WTC11 (cell line): ENCODE data around the gene SAP30BP. TPM values are rescaled to one million over a fixed set of nuclear protein-coding genes. Genes with fewer than 3 reads are reported as not detected.

Experiments used
- ATAC-seq: fragments of 200-7000 bp; cut with Tn5 transposase; 2 replicates; pipeline ENCODE4 v1.10.0; 2021; ENCODE audit warnings: mild to moderate bottlenecking, moderate library complexity
- CTCF ChIA-PET: fragments of 300-600 bp; sonication (Branson Sonifier 250); formaldehyde crosslinking; loops from one replicate; lab custom pipeline; 2021; ENCODE audit warnings: antibody characterized with exemption; lab: Charles Lee
- POLR2A ChIA-PET: fragments of 350-600 bp; sonication (Branson Sonifier 250); formaldehyde crosslinking; loops from one replicate; lab custom pipeline; 2021; ENCODE audit warnings: antibody characterized with exemption; lab: Charles Lee
- DNase-seq: peaks from one replicate; pipeline ENCODE4 v3.0.0; 2021; ENCODE audit warnings: low spot score
- H3K27ac Mint-ChIP-seq: 2 replicates; pipeline ENCODE4 v1.8.0; 2021; ENCODE audit warnings: mixed read lengths
- H3K27me3 Mint-ChIP-seq: 2 replicates; pipeline ENCODE4 v1.8.0; 2021; ENCODE audit warnings: low read depth, mild to moderate bottlenecking, moderate library complexity, mixed read lengths
- H3K36me3 Mint-ChIP-seq: 2 replicates; pipeline ENCODE4 v1.8.0; 2021; ENCODE audit warnings: mixed read lengths
- H3K4me1 Mint-ChIP-seq: 2 replicates; pipeline ENCODE4 v1.8.0; 2022; ENCODE audit warnings: mixed read lengths
- H3K4me3 Mint-ChIP-seq: 2 replicates; pipeline ENCODE4 v1.8.0; 2021; ENCODE audit warnings: mild to moderate bottlenecking, moderate library complexity, mixed read lengths
- H3K9me3 Mint-ChIP-seq: 2 replicates; pipeline ENCODE4 v1.8.0; 2021; ENCODE audit warnings: mixed read lengths
- AFF4 ChIP-seq: sonication (generic); formaldehyde crosslinking; IDR thresholded peaks from 2 replicates; pipeline ENCODE4 v1.8.1; 2023; ENCODE audit warnings: mild to moderate bottlenecking, missing genetic modification reagents, borderline replicate concordance
- CDX4 ChIP-seq: fragments of 250-450 bp; sonication (Bioruptor Pico); IDR thresholded peaks from 2 replicates; pipeline ENCODE4 v1.9.0; 2021; ENCODE audit warnings: moderate library complexity, mild to moderate bottlenecking, inconsistent platforms, borderline replicate concordance
- CREB1 ChIP-seq: sonication (generic); formaldehyde crosslinking; IDR thresholded peaks from 2 replicates; pipeline ENCODE4 v1.8.0; 2023; ENCODE audit warnings: mild to moderate bottlenecking, missing genetic modification reagents
- CREM ChIP-seq: sonication (generic); formaldehyde crosslinking; IDR thresholded peaks from 2 replicates; pipeline ENCODE4 v1.8.1; 2022; ENCODE audit warnings: mild to moderate bottlenecking, missing genetic modification reagents, moderate library complexity
- E2F1 ChIP-seq: sonication (generic); formaldehyde crosslinking; IDR thresholded peaks from 2 replicates; pipeline ENCODE4 v1.8.0; 2022; ENCODE audit warnings: mild to moderate bottlenecking, missing genetic modification reagents
- ELF4 ChIP-seq: sonication (generic); formaldehyde crosslinking; IDR thresholded peaks from 2 replicates; pipeline ENCODE4 v1.8.1; 2022; ENCODE audit warnings: low read depth, mild to moderate bottlenecking, moderate library complexity, missing genetic modification reagents
- ESRRA ChIP-seq: sonication (generic); formaldehyde crosslinking; IDR thresholded peaks from 2 replicates; pipeline ENCODE4 v1.8.1; 2022; ENCODE audit warnings: mild to moderate bottlenecking, missing genetic modification reagents, borderline replicate concordance
- FOXJ3 ChIP-seq: sonication (generic); formaldehyde crosslinking; IDR thresholded peaks from 2 replicates; pipeline ENCODE4 v1.9.0; 2021; ENCODE audit warnings: missing genetic modification reagents, mild to moderate bottlenecking, borderline replicate concordance
- FOXK1 ChIP-seq: sonication (generic); formaldehyde crosslinking; IDR thresholded peaks from 2 replicates; pipeline ENCODE4 v1.8.0; 2022; ENCODE audit warnings: mild to moderate bottlenecking, moderate library complexity, missing genetic modification reagents
- FOXP4 ChIP-seq: sonication (generic); formaldehyde crosslinking; IDR thresholded peaks from 2 replicates; pipeline ENCODE4 v1.8.0; 2022; ENCODE audit warnings: mild to moderate bottlenecking, missing genetic modification reagents
- GRHL2 ChIP-seq: fragments of 250-450 bp; sonication (Bioruptor Pico); IDR thresholded peaks from 2 replicates; pipeline ENCODE4 v1.8.0; 2022; ENCODE audit warnings: mild to moderate bottlenecking, moderate library complexity; ENCODE audit not compliant: insufficient replicate concordance, severe bottlenecking
- GTF2I ChIP-seq: fragments of 250-450 bp; sonication (Bioruptor Pico); conservative IDR thresholded peaks from 2 replicates; pipeline ENCODE4 v1.4.0; 2021; ENCODE audit warnings: mild to moderate bottlenecking
- MAX ChIP-seq: sonication (generic); formaldehyde crosslinking; IDR thresholded peaks from 2 replicates; pipeline ENCODE4 v1.8.0; 2022; ENCODE audit warnings: mild to moderate bottlenecking, missing genetic modification reagents
- NR3C1 ChIP-seq: sonication (generic); formaldehyde crosslinking; conservative IDR thresholded peaks from 2 replicates; pipeline ENCODE4 v1.8.1; 2023; ENCODE audit warnings: low read depth, mild to moderate bottlenecking, missing genetic modification reagents
- OVOL2 ChIP-seq: fragments of 250-450 bp; sonication (Bioruptor Pico); IDR thresholded peaks from 2 replicates; pipeline ENCODE4 v1.9.0; 2021; ENCODE audit warnings: mild to moderate bottlenecking, borderline replicate concordance
- PRDM15 ChIP-seq: sonication (generic); formaldehyde crosslinking; IDR thresholded peaks from 2 replicates; pipeline ENCODE4 v1.8.0; 2022; ENCODE audit warnings: missing genetic modification reagents
- SMAD4 ChIP-seq: sonication (generic); formaldehyde crosslinking; IDR thresholded peaks from 2 replicates; pipeline ENCODE4 v1.8.0; 2022; ENCODE audit warnings: mild to moderate bottlenecking, missing genetic modification reagents
- TEAD1 ChIP-seq: sonication (generic); formaldehyde crosslinking; IDR thresholded peaks from 2 replicates; pipeline ENCODE4 v1.8.0; 2022; ENCODE audit warnings: mild to moderate bottlenecking, missing genetic modification reagents
- TP53 ChIP-seq: sonication (generic); formaldehyde crosslinking; IDR thresholded peaks from 2 replicates; pipeline ENCODE4 v1.8.1; 2023; ENCODE audit warnings: mild to moderate bottlenecking, missing genetic modification reagents
- total RNA-seq: library from RNA; stranded (reverse); gene quantifications from 3 replicates; pipeline ENCODE4 v1.2.3, GENCODE V29; 2021

SAP30BP gene
- total RNA-seq, 1 experiment from 2014 or later, result 86.8 TPM

GRCh38 chr17:75658237-75658636 lies 8.9 kb upstream of the SAP30BP start:
- Mint-ChIP-seq H3K27me3 (no peaks in the 10 kb centered on the region), H3K36me3 (peaks cover 23% of the 10 kb centered on the region), H3K9me3 (no peaks in the 10 kb centered on the region), H3K4me3 (no peak overlapping the region), H3K27ac (no peak overlapping the region), H3K4me1 (no peaks in the 10 kb centered on the region)
- ChIA-PET POLR2A (interaction anchor here (0.6 kb wide), 1 partner anchor 744 kb away, joined by 9 read pairs; no protein-coding TSS in a partner anchor), CTCF (interaction anchor here (0.7 to 22.8 kb wide), 7 partner anchors 9 to 95 kb away, joined by 3 to 456 read pairs (median 4); partner anchors contain the start of genes RECQL5 and SMIM5)
- ATAC-seq (no peak), DNase-seq (no peak)
- TF ChIP-seq ESRRA (CRISPR knock-in tag), result no peak
- no peak for TF ChIP-seq CREB1
- TF ChIP-seq FOXK1 (CRISPR knock-in tag), result no peak
- no peak for TF ChIP-seq TP53 (CRISPR knock-in tag)
- no peak for TF ChIP-seq TEAD1 (CRISPR knock-in tag)
- TF ChIP-seq FOXJ3, result no peak
- TF ChIP-seq MAX (CRISPR knock-in tag), result no peak
- TF ChIP-seq PRDM15 (CRISPR knock-in tag), result no peak
- TF ChIP-seq FOXP4 (CRISPR knock-in tag), result no peak
- TF ChIP-seq AFF4 (CRISPR knock-in tag), result no peak

- Mint-ChIP-seq H3K27me3 (no peaks in the 10 kb centered on the region), H3K9me3 (no peaks in the 10 kb centered on the region), H3K4me1 (peaks cover 7% of the 10 kb centered on the region; the same call in 1 of the 2 replicates), H3K36me3 (peaks cover 29% of the 10 kb centered on the region), H3K4me3 (no peak overlapping the region), H3K27ac (no peak overlapping the region)
- ChIA-PET POLR2A (no interaction called here), CTCF (interaction anchor here (22.8 kb wide), 1 partner anchor 28 kb away, joined by 456 read pairs; the partner anchor contains the start of gene SMIM5)
- no peak for ATAC-seq
- DNase-seq, result no peak
- TF ChIP-seq ESRRA (CRISPR knock-in tag), result no peak
- no peak for TF ChIP-seq GTF2I (CRISPR knock-in tag)
- TF ChIP-seq ELF4 (CRISPR knock-in tag), result no peak
- TF ChIP-seq NR3C1 (CRISPR knock-in tag), result no peak
- no peak for TF ChIP-seq SMAD4
- no peak for TF ChIP-seq PRDM15 (CRISPR knock-in tag)
- no peak for TF ChIP-seq OVOL2
- no peak for TF ChIP-seq CDX4
- no peak for TF ChIP-seq CREM (CRISPR knock-in tag)
- TF ChIP-seq FOXJ3, result no peak
- no peak for TF ChIP-seq E2F1 (CRISPR knock-in tag)
- no peak for TF ChIP-seq GRHL2 (CRISPR knock-in tag)
Observed at GRCh38 chr17:75661531-75661930, 5.6 kb upstream of the SAP30BP start.
